Measurements from ENCODE around the gene GRXCR2.
"Not testable (repeated sequence)": the region's sequence is repeated elsewhere in the genome, so short reads cannot be mapped to it uniquely, and the experiment has no call there.

GRXCR2 gene

GRCh38 chr5:145840458-145841132 lies 32.2 kb downstream of the GRXCR2 start:
- in situ Hi-C loops (cut with HindIII; ENCODE audit: low sequenced_read_pairs) = no loop called here

GRCh38 chr5:145838276-145838675 lies 34.5 kb downstream of the GRXCR2 start:
- in situ Hi-C loops (cut with HindIII; ENCODE audit: low sequenced_read_pairs) = no loop called here

DNA sequence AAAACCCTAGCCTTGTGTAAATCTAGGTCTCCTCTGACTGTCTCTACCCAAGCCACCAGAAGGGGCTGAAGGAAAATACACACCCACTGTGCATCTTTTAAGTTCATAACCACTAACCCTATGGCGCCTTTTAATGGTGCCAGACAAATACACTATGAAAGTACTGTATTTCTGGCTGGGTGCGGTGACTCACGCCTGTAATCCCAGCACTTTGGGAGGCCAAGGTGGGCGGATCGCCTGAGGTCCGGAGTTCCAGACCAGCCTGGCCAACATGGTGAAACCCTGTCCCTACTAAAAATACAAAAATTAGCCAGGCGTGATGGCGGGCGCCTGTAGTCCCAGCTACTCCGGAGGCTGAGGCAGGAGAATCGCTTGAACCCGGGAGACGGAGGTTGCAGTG lies 36.6 kb downstream of the GRXCR2 start:
- in situ Hi-C loops (cut with HindIII; ENCODE audit: low sequenced_read_pairs) = not testable (repeated sequence)

- in situ Hi-C loops (cut with HindIII; ENCODE audit: low sequenced_read_pairs) = no loop called here
Measured at GRCh38 chr5:145835848-145836239, 37.0 kb downstream of the GRXCR2 start.

DNA sequence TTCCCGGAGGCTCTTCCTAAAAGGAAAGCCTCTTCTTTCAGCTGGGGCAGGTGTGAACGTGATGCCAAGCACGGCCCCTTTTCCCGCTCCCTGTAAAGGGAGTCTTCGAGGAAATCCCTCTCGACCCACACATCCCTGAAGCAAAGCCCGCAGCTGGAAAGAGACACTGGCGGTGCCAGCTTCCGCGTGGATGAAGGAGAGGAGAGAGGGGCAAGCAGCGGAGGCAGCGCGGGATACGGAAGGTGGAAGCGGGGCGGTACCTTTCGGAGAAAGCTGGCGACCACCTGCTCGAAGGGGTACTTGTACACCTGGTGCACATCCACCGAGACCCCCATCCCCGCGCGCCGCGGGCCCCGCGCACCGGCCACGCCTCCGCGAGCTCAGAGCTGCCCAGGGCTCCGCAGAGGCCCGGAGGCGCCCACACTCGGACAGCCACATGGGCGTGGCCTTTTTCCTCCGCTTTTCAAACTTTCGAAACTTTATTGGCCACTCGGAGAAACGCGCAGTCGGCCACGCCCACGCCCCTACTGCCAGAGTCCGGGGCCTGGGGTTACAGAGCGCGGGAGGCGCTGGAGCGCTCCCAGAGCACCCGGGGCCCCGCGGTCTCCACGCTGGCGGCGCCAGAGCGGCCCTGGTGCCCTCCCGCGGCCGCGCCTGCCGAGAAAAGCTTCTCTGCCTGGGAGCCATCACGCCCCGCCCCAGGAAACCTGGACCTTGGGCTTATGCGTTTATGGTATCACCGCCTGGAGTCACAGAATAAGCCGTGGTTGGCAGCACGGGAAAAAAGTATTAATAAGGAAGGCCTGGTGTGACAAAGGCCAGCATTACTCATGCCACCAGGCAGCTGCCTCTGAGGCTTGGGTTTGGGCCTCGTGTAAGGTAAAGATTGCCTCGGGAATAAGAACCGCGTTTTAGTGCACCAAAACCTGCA lies 37.6 kb downstream of the GRXCR2 start, which contains the start of gene PRELID2:
TSS of gene PRELID2 (minus strand) at position 426 of the 931 bp plus-strand sequence. CDS start at position 335, 91 bp downstream.
- in situ Hi-C loops (cut with HindIII; ENCODE audit: low sequenced_read_pairs) = no loop called here

DNA sequence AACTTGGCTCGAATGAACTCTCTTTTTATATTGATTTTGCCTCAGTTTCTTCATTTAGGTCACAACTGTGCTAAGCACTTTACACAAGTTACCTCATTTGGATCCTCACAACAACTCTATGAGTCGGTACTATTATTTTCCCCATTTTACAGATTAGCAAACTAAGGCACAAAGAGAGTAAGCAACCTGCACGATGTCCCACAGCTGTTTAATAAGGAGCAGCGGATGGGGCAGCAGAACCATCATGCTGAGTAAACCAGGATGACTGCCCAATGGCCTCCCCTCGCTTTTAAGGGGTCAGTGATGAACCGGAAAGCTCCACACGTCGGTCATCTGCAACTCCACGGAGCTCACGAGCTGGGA lies 38.3 kb downstream of the GRXCR2 start:
- in situ Hi-C loops (cut with HindIII; ENCODE audit: low sequenced_read_pairs) = no loop called here

GRCh38 chr5:145833631-145834200 lies 39.1 kb downstream of the GRXCR2 start:
- in situ Hi-C loops (cut with HindIII; ENCODE audit: low sequenced_read_pairs) = no loop called here

- in situ Hi-C loops (cut with HindIII; ENCODE audit: low sequenced_read_pairs) = no loop called here
Measured at GRCh38 chr5:145830594-145830993, 42.2 kb downstream of the GRXCR2 start.

DNA sequence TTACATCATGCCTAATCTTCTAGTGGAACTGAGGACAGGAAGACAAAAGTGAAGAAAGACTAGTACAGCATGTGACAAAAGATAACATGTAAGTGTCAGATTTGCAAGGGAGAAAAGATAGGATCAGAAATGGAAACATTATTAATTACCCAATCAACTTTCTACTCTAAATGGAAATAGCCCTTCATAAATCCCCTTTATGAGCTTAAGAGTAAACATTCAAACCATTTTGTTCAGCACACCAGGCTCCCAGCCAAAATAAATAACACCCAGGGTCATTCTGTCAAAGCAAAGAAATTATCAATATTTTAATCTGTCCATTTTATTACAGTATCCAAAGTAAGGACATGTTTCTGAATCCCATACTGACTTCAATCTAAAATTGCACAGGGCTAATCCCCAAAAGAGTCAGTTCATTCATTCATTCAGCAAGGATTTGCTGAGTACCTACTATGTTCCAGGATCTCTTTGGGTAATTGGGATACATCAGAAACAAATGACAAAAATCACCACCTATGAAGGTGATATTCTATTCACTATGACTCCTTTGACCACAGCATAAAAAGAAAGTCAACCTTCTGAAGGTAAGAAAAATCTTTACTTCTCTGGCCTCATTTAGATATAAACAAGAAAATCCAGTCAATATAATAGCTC lies 43.0 kb downstream of the GRXCR2 start:
- in situ Hi-C loops (cut with HindIII; ENCODE audit: low sequenced_read_pairs) = no loop called here

DNA sequence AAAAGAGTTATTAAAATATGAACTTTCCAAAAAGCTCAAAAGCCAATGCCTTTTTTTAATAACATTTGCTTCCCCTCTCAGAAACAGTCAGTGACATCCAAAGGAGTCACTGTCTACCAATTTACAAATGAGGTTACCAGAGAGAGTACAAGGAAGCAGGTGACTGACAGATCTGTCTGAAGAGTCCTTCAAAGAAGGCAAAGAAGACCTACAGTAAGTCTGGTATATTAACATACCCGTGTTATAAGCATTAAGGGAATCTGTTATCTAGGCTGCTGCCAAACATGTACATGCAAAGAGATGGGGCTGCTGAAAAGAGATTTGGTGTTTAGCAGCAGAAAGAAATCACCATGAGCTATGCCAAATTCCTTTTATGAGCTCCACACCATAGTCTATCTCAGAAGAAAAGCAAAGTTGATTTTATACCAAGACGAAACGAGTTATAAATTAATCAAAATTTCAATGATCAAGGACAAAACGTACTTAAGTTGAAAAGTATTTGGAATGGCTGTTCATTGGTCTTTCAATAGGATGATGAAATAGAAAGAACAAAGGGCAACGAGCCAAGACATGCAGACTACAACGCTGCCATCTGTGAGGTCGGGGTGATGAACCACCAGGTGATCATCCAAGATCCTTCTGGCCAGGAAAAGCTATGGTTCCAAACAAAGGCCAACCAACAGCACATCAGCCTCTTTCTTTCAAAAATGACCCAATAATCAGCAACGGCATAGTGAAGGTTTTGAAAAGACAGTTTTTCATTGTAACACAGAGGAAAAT lies 45.7 kb downstream of the GRXCR2 start:
- in situ Hi-C loops (cut with HindIII; ENCODE audit: low sequenced_read_pairs) = no loop called here

DNA sequence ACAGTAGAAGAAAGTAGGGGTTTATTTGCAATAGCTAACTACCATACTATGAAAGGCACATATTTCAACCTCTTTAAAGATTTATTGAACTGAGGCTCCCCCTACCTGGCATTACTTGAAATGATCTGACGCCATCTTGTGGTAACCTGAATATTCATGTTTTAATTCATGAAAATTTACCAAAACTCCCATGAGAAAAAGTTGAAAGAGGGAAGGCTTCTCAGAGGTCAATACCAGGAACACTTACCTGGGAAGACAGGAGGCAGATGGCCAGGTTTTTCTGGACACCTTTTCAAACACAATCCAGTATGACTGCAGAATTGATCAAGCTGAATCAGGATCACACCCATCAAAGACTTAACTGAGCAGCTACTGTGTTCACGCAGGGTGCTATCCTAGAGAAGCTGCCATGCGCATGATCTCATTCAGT lies 47.0 kb downstream of the GRXCR2 start:
- in situ Hi-C loops (cut with HindIII; ENCODE audit: low sequenced_read_pairs) = no loop called here

- in situ Hi-C loops (cut with HindIII; ENCODE audit: low sequenced_read_pairs) = no loop called here
Measured at GRCh38 chr5:145824040-145824439, 48.8 kb downstream of the GRXCR2 start.

GRCh38 chr5:145818604-145819003 lies 54.2 kb downstream of the GRXCR2 start:
- in situ Hi-C loops (cut with HindIII; ENCODE audit: low sequenced_read_pairs) = no loop called here

DNA sequence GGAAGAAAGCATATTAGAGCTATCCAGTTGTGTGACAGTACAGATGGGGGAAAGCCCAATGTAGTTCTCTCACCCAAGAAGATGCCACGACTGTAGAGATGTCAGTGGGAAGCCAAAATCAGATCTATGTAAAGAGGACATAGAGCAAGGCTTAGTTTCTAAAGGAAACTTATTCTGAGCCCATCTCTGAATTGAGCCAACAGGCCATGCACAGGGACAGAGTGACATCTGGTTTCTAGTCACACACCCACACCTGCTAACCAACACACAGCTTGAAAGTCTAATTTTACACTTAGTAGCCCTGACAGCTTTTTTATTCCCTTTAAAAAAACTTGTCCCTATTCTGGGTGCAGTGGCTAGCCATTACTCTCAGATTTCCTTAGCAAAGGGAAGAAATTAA lies 59.9 kb downstream of the GRXCR2 start:
- in situ Hi-C loops (cut with HindIII; ENCODE audit: low sequenced_read_pairs) = no loop called here

- in situ Hi-C loops (cut with HindIII; ENCODE audit: low sequenced_read_pairs) = no loop called here
Measured at GRCh38 chr5:145811834-145812625, 60.8 kb downstream of the GRXCR2 start.

All from DLD1 (cell line).